Jurkat, Clone E6-1 (cell line): ENCODE measurements around the gene CUL1.

ENCODE experiments used
- DNase-seq: peaks from one replicate; pipeline ENCODE4 v3.0.0-alpha.2; 2011; ENCODE audit warnings: low read depth, low spot score
- H3K4me3 ChIP-seq: 2 replicates; pipeline ENCODE4 v1.5.1; 2011; ENCODE audit warnings: mild to moderate bottlenecking, low read length, control low read depth, moderate library complexity

Gene CUL1

GRCh38 chr7:148821422-148821821 lies 122.7 kb downstream of the CUL1 start:
- no peak for DNase-seq
- no peak overlapping the region for H3K4me3 ChIP-seq

DNA sequence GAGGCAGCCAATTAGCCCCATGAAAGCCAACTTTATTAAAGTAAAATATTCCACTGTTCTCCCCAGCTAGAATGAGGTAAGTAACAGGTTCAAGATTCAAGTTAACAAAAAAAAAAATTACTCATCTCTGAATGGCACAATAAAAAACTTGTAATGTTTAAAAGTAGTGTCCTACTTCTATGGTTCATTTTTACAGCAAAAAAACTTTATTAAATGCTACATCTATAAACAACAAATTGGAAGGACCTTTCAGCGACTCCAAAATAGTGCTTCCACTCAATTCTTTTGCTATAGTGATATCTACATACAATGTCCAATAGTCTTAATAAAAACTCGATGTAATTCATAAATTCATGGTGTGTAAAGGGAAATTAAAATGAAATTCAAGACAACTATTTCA lies 126.2 kb downstream of the CUL1 start:
- no peak for DNase-seq
- H3K4me3 ChIP-seq: no peak overlapping the region

GRCh38 chr7:148825338-148825737 lies 126.6 kb downstream of the CUL1 start:
- no peak overlapping the region for H3K4me3 ChIP-seq
- no peak for DNase-seq

DNA sequence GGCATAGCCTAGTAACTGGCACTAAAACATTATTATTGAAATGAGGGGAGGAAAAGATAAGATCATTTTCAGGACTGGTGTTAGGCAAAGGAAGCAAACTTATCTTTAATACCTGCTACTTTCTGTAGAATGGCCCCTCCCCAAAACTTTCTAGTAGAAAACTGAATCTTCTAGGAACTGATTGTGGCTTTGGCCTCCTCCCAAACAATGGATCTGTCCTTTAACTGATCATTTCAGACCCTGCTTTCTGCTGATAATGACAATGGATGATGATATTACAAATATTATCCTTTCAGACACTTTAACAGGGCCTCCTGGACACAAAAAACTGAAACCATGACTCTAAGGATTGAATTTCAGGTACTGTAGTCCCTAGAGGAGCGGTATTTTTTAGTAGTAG lies 130.3 kb downstream of the CUL1 start:
- no peak for DNase-seq
- H3K4me3 ChIP-seq: no peak overlapping the region

DNA sequence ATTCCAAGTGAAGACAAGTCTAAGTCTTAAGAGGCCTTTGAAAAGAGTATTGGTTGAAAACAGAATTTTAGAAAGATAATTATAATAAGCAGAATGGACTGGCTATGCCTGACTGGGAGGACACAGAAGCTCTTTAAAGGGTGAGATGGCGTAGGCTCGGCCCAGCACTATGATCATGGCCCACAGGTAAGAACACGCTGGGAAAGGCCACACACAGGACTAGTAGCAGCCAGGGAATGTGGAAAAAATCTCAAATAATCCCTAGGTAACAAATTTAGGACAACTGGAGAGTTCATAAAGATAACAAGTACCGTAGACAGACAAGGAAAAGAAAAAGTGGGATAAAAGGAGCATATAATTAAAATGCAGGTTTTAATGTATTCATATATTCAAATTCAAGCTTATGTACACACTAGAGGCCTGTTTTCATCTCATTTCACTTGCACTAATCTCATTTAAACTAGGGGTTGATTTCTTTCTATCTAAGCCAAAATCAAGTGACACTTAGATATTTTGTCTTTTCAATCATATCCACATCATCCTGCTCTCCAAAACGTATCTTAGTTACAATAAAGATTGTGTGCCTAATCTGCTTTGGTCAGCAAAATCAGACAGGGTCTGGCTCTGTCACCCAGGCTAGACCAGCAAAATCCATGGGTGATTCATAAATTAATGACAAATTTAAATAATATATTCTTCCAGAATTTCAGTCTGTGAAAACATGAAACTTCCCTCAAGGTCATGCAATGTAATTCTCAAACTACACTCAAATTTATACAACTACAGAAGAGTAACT lies 132.4 kb downstream of the CUL1 start:
- no peak overlapping the region for H3K4me3 ChIP-seq
- no peak for DNase-seq

- no peak for DNase-seq
- no peak overlapping the region for H3K4me3 ChIP-seq
Measured at GRCh38 chr7:148831782-148832181, 133.1 kb downstream of the CUL1 start.

DNA sequence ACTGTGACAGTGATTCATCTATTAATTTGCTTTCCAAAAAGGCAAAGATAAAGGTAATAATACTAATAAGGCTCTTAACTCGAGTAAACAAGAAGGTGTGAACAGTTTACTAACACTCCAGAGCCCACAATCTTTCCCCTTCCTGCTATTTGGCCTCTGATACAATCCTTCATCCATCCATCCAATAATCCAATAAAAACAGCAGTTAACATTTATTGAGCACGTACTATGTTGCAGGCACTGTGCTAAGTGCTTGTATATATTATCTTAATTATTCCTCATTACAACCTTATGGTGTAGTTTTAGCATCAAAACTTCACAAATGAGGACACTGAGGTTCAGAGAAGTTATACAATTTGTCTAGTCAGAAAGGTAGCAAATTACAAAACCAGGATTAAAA lies 135.9 kb downstream of the CUL1 start:
- H3K4me3 ChIP-seq: no peak overlapping the region
- no peak for DNase-seq

DNA sequence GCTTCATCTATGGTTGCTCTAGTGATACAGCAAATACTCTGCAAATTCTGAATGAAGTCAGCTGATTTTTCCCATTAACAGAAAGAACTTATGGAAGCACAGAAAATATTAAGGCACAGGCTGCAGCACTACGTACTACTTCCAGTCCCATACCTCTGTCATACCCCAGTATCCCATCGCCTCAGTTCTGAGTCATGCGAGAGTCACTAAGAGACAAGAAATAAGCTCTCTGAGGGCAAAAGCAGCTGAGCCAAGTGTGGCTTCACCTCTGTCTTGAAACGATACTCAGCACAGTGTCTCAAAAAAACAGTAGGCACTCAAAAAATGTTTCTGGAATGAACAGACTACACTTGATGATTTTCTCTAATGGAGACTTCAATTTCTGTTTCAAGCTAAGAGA lies 137.2 kb downstream of the CUL1 start:
- no peak overlapping the region for H3K4me3 ChIP-seq
- DNase-seq: no peak

- H3K4me3 ChIP-seq: no peak overlapping the region
- peak; percentile 35 for DNase-seq
Measured at GRCh38 chr7:148838905-148839304, 140.2 kb downstream of the CUL1 start.

- no peak for DNase-seq
- H3K4me3 ChIP-seq: no peak overlapping the region
Measured at GRCh38 chr7:148847815-148848734, 149.4 kb downstream of the CUL1 start.

GRCh38 chr7:148849393-148850098 lies 150.8 kb downstream of the CUL1 start:
- DNase-seq: no peak
- no peak overlapping the region for H3K4me3 ChIP-seq

- DNase-seq: no peak
- H3K4me3 ChIP-seq: no peak overlapping the region
Measured at GRCh38 chr7:148850564-148850963, 151.9 kb downstream of the CUL1 start.
